GM12864 (cell line): ENCODE measurements around the gene PPIF.

Experiments
- DNase-seq: peaks from one replicate; pipeline ENCODE4 v3.0.0-alpha.2; 2011; ENCODE audit warnings: low read depth
- H3K4me3 ChIP-seq: 2 replicates; pipeline ENCODE4 v1.5.1; 2011; ENCODE audit warnings: mild to moderate bottlenecking, low read depth, low read length, control low read depth
- TF ChIP-seq, protein P1 (sequence below): IDR thresholded peaks from 2 replicates; pipeline ENCODE4 v1.5.1; 2011; ENCODE audit warnings: low read depth, mild to moderate bottlenecking, moderate library complexity, low read length, control low read depth, inconsistent platforms; ENCODE audit errors: missing control alignments

Gene PPIF

DNA sequence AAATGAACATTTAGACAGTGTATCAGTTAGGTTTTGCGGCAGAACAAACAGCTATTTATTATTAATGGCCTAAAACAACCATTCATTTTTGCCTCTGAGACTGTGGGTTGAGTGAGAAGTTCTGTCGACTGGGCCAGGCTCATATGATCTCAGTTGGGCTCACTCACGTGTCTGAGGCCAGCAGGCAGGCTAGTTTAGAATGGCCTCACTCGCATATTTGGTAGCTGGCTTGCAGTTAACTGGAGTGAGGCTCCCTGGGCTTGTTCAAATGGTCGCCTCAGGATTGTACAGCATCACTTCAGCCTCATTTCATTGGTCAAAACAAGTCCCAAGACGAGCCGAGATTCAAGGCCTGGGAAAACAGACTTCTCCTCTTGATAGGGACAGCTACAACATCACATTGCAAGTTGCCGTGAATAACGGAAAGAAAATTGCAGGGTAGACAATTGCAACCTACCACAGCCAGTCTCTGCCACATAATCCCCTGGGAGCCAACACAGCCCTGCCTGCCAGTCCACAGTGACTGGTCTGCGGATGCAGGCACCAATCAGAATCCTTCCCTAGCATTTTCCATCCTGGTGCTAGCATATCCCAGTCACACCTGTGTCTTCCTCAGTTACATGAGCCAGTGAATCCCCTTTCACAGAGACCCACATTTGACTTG is 23.1 kb upstream of the PPIF start:
- no peak for DNase-seq
- TF ChIP-seq, protein P1, sequence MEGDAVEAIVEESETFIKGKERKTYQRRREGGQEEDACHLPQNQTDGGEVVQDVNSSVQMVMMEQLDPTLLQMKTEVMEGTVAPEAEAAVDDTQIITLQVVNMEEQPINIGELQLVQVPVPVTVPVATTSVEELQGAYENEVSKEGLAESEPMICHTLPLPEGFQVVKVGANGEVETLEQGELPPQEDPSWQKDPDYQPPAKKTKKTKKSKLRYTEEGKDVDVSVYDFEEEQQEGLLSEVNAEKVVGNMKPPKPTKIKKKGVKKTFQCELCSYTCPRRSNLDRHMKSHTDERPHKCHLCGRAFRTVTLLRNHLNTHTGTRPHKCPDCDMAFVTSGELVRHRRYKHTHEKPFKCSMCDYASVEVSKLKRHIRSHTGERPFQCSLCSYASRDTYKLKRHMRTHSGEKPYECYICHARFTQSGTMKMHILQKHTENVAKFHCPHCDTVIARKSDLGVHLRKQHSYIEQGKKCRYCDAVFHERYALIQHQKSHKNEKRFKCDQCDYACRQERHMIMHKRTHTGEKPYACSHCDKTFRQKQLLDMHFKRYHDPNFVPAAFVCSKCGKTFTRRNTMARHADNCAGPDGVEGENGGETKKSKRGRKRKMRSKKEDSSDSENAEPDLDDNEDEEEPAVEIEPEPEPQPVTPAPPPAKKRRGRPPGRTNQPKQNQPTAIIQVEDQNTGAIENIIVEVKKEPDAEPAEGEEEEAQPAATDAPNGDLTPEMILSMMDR, result no peak

DNA sequence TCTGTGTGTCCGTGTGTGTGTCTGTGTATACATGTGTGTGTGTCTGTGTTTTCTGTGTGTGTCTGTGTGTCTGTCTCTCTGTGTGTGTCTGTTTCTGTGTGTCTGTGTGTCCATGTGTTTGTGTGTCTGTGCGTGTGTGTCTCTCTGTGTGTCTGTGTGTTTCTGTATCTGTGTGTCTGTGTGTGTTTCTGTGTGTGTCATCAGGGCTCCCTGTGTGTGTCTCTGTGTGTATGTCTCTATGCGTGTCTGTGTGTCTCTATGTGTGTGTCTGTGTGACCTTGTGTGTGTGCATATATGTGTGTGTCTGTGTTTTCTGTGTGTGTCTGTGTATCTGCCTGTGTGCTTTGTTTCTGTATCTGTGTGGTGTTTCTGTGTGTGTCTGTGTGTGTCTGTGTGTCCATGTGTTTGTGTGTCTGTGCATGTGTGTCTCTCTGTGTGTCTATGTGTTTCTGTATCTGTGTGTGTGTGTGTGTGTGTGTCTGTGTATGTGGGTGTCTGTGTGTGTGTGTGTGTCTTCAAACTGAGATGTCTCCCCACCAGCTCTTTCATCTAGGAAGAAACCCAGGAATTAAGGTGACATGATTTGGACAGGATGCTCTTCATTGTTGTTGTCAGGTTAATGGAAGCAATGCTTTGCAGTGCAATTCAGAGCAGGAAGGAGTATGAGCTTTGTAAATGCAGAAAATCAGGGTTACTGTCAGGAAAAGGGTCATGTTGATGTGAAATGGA is 20.7 kb upstream of the PPIF start:
- no peak overlapping the region for H3K4me3 ChIP-seq
- DNase-seq, result no peak
- TF ChIP-seq, protein P1, result no peak

More for the DNA sequence above, 23.1 kb upstream of the PPIF start:
- H3K4me3 ChIP-seq, result no peak overlapping the region

DNA sequence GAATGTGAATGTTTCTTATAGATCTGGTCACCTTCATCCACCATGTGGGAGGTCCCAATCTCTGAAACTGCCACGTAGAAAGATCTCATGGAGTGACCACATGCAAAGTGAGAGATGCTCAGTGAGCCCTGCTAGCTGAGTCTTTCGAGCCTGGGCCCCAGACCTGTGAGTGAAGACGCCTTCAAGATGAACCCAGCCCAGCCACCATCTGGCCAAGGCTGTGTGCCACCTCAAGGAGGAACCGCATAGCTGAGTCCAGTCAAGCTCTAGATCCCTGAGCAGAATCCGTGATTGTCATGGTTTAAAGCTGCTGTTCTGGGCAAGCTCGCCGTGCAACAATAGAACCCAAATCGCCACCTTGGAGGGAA is 20.2 kb upstream of the PPIF start:
- DNase-seq, result no peak
- H3K4me3 ChIP-seq, result no peak overlapping the region
- TF ChIP-seq, protein P1, result no peak

DNA sequence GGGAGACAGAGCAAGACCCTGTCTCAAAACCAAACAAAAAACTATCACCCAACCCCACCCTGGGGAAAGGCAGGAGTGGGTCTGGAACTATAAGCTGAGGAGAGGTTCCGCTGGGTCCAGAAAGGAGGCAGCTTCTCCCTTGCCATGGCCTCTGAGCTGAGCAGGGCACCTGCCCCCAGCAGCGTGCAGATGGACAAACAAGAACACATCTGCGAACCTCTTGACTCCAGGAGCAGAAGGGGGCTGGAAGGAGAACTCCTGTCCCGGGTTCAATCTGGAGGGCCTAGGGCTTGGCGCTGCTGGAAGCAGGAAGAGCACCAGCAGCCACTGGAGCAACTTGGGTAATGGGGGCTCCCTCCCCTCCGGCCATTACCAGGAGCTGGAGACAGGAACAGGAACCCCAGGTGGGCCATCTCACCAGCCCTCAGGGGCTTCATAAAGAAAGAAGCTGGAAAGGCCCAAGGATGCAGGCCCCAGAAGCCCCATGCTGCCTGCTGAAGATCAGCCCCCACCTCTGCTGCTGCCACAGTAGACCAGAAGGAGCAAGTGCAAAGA is 19.0 kb upstream of the PPIF start:
- no peak overlapping the region for H3K4me3 ChIP-seq
- no peak for DNase-seq
- TF ChIP-seq, protein P1, result no peak

DNA sequence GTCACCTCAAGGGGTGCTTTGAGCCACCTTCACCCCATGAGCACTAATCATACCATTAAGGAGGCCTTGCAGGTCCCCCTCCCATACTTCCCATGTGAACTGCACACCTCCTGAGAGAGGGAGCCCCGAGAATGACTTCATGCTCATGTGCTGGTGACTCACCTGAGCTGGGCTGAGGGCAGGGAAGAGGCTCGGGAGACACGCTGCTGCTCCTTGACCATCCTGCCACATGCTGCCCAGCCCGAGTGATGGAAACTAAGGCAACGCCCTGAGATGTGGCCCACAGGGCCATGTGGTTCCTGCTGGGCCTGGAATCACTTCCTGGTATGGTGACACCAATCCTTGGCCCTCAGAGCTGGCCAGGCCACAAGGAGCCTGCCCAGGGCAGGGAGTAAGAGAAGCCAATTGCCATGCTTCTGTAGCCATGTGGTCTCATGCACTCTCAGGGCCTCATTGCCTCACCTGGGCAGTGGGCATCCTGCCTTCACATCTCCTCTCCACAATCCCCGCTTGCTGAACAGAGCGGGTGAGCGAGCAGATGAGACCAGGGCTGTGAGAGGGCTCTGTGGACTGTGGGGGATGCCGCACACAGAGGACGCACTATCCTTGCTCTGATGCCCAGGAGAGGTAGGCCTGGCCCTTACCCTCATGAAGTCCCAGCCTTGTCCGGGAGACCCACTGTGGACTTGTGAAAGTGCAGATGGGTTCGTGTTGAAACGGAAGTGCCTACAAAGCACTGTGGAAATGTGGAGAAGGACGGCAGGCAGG is 18.3 kb upstream of the PPIF start:
- DNase-seq, result no peak
- TF ChIP-seq, protein P1, result no peak
- H3K4me3 ChIP-seq, result no peak overlapping the region

DNA sequence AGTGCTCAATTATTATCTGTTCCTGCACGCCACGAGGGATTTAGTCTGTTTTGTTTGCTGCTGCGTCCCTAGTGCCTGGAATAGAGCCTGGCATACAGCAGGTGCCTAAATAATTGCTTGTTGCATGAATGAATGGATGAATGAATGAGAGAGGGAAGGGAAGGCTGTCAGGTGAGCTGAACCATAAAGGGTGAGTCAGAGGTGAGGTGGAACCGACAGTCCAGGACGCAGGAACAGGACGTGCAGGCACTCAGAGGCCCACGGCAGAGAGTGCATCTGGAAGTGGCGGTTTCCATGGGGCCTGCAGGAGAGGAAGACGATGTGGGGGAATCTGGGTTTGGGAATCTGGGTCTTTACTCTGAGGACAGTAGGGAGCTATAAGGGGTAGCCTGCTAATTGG is 17.7 kb upstream of the PPIF start:
- DNase-seq, result no peak
- no peak overlapping the region for H3K4me3 ChIP-seq
- TF ChIP-seq, protein P1, result no peak
